ENCODE data around the gene RNF38.
"Not testable (repeated sequence)": the region's sequence is repeated elsewhere in the genome, so short reads cannot be mapped to it uniquely, and the experiment has no call there.

Gene RNF38

DNA sequence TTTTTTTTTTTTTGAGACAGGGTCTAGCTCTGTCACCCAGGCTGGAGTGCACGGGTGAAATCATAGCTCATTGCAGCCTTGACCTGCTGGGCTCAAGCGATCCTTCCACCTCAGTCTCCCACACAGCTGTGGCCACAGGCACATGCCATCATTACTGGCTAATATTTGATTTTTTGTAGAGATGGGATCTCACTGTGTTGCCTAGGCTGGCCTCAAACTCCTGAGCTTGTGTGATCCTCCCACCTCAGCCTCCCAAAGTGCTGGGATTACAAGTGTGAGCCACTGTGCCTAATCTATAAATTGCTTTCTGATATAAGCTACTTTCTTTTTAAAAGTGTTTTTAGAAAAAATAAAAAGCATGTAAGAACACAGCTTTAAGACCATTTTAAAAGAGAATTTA lies 85.3 kb downstream of the RNF38 start:
- Mint-ChIP-seq H3K4me1 (peaks cover 40% of the 10 kb centered on the region), H3K9me3 (no peaks in the 10 kb centered on the region), H3K27ac (peak overlapping the region in 2 of 3 experiments; percentile 76 to 83), H3K4me3 (no peak overlapping the region), H3K27me3 (ENCODE audit: low read depth) (peaks cover 18% of the 10 kb centered on the region), H3K36me3 (ENCODE audit: low read depth) (no peaks in the 10 kb centered on the region)
- TF ChIP-seq, protein P1, sequence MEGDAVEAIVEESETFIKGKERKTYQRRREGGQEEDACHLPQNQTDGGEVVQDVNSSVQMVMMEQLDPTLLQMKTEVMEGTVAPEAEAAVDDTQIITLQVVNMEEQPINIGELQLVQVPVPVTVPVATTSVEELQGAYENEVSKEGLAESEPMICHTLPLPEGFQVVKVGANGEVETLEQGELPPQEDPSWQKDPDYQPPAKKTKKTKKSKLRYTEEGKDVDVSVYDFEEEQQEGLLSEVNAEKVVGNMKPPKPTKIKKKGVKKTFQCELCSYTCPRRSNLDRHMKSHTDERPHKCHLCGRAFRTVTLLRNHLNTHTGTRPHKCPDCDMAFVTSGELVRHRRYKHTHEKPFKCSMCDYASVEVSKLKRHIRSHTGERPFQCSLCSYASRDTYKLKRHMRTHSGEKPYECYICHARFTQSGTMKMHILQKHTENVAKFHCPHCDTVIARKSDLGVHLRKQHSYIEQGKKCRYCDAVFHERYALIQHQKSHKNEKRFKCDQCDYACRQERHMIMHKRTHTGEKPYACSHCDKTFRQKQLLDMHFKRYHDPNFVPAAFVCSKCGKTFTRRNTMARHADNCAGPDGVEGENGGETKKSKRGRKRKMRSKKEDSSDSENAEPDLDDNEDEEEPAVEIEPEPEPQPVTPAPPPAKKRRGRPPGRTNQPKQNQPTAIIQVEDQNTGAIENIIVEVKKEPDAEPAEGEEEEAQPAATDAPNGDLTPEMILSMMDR (IDR thresholded peaks at IDR 0.05; ENCODE audit: unreplicated experiment in 3 of 3): no peak

- Mint-ChIP-seq H3K36me3 (ENCODE audit: low read depth) (no peaks in the 10 kb centered on the region), H3K9me3 (no peaks in the 10 kb centered on the region), H3K4me3 (no peak overlapping the region), H3K27me3 (ENCODE audit: low read depth) (peaks cover 3% of the 10 kb centered on the region), H3K4me1 (peaks cover 16% of the 10 kb centered on the region), H3K27ac (peak overlapping the region in 1 of 3 experiments; percentile 52)
- TF ChIP-seq, protein P1 (IDR thresholded peaks at IDR 0.05; ENCODE audit: unreplicated experiment in 3 of 3): no peak
Measured at GRCh38 chr9:36306471-36307306, 93.4 kb downstream of the RNF38 start.

- not testable (repeated sequence) for H3K27me3 Mint-ChIP-seq (ENCODE audit: low read depth); H3K36me3 Mint-ChIP-seq (ENCODE audit: low read depth); H3K4me3 Mint-ChIP-seq; H3K9me3 Mint-ChIP-seq
- peak overlapping the region in 2 of 3 experiments; percentile 54 to 77 for H3K27ac Mint-ChIP-seq
- H3K4me1 Mint-ChIP-seq: peaks cover 16% of the 10 kb centered on the region
Measured at GRCh38 chr9:36304366-36304765, 95.7 kb downstream of the RNF38 start.

- Mint-ChIP-seq H3K4me1 (peaks cover 6% of the 10 kb centered on the region), H3K27me3 (ENCODE audit: low read depth) (no peaks in the 10 kb centered on the region), H3K36me3 (ENCODE audit: low read depth) (peaks cover 3% of the 10 kb centered on the region), H3K9me3 (no peaks in the 10 kb centered on the region), H3K4me3 (no peak overlapping the region), H3K27ac (no peak overlapping the region)
- TF ChIP-seq, protein P1 (IDR thresholded peaks at IDR 0.05; ENCODE audit: unreplicated experiment in 3 of 3): no peak
Measured at GRCh38 chr9:36301227-36301626, 98.8 kb downstream of the RNF38 start.

DNA sequence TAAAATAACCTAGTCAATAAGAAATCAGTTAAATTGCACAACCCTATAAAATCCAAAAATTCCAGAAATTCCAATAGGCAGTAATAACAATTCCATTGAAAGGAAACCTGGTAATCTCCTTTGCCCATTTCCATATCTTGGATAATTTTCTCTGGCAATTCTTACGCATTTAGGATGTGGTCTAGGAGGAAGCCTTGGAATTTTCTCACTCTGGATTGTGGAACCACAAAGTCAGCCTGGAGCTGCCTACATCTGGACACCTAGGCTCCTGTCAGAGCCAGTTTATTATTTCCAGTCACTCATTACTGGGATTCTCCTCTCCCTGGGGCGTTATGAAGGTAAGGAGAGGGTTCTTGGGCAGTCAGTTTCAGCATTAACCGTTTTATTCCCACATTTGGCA lies 101.5 kb downstream of the RNF38 start:
- H3K36me3 Mint-ChIP-seq (ENCODE audit: low read depth): peaks cover 3% of the 10 kb centered on the region
- no peak overlapping the region for H3K4me3 Mint-ChIP-seq
- TF ChIP-seq, protein P1 (IDR thresholded peaks at IDR 0.05; ENCODE audit: unreplicated experiment in 3 of 3): no peak
- no peaks in the 10 kb centered on the region for H3K27me3 Mint-ChIP-seq (ENCODE audit: low read depth)
- no peaks in the 10 kb centered on the region for H3K4me1 Mint-ChIP-seq
- H3K9me3 Mint-ChIP-seq: no peaks in the 10 kb centered on the region
- no peak overlapping the region for H3K27ac Mint-ChIP-seq

DNA sequence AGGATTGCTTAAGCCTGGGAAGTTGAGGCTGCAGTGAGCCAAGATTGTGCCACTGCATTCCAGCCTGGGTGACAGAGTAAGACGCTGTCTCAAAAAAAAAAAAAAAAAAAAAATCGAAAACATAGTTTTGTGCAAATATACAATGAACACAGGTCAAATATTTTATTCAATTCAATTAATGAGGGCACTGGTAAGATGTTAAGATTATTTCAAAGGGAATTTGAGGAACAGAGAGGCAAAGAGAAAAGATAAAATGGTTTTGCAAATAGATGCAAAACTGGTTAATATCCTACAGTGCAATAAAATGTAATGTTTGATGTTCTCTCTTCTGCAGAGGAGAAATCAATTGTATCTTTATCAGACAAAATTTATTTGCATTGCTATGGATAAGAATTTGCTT lies 102.3 kb downstream of the RNF38 start:
- peaks cover 3% of the 10 kb centered on the region for H3K27me3 Mint-ChIP-seq (ENCODE audit: low read depth)

DNA sequence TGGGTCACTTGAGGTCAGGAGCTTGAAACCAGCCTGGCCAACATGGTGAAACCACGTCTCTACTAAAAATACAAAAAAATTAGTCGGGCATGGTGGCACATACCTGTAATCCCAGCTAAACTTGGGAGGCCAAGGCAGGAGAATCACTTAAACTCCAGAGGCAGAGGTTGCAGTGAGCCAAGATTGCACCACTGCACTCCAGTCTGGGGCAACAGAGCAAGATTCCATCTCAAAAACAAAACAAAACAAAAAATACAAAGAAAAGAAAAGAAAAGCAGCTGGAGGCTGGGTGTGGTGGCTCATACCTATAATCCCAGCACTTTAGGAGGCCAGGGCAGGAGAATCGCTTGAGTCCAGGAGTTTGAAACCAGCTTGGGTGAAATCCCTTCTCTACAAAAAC lies 105.1 kb downstream of the RNF38 start:
- H3K9me3 Mint-ChIP-seq; H3K27ac Mint-ChIP-seq; H3K36me3 Mint-ChIP-seq (ENCODE audit: low read depth); H3K4me1 Mint-ChIP-seq; H3K4me3 Mint-ChIP-seq; H3K27me3 Mint-ChIP-seq (ENCODE audit: low read depth): not testable (repeated sequence)

More for the DNA sequence above, 102.3 kb downstream of the RNF38 start:
- Mint-ChIP-seq H3K9me3 (no peaks in the 10 kb centered on the region), H3K4me1 (no peaks in the 10 kb centered on the region), H3K36me3 (ENCODE audit: low read depth) (peaks cover 3% of the 10 kb centered on the region), H3K4me3 (no peak overlapping the region), H3K27ac (no peak overlapping the region)
- TF ChIP-seq, protein P1 (IDR thresholded peaks at IDR 0.05; ENCODE audit: unreplicated experiment in 3 of 3): no peak

Measured in nephron (organoid).